ENCODE data around the gene PWWP2B.

PWWP2B gene

GRCh38 chr10:132466520-132467463 is 69.8 kb downstream of the PWWP2B start:
- ChIA-PET POLR2A (interaction anchor here (0.7 to 1.1 kb wide), 2 partner anchors 75 to 170 kb away, joined by 3 read pairs; no protein-coding TSS in a partner anchor), CTCF (no interaction called here)
- no peak for DNase-seq
- Histone ChIP-seq H3K36me3 (ENCODE audit: control insufficient read depth in 4 of 4, insufficient read depth in 4 of 4, low read length in 3 of 4) (no peaks in the 10 kb centered on the region), H3K27me3 (replicated peaks in 2 of 5; ENCODE audit: control insufficient read depth in 4 of 5, insufficient read depth in 5 of 5, low read length in 4 of 5) (no peaks in the 10 kb centered on the region), H3K4me1 (ENCODE audit: control extremely low read depth in 1 of 4, control insufficient read depth in 4 of 4, insufficient read depth in 4 of 4, low read length in 3 of 4) (peaks cover 0 to 3% (median 0%) of the 10 kb centered on the region in 4 experiments), H3K9me3 (ENCODE audit: control extremely low read depth in 1 of 5, control insufficient read depth in 4 of 5, insufficient read depth in 2 of 5, low read depth in 1 of 5, low read length in 4 of 5) (peaks cover 0 to 6% (median 2%) of the 10 kb centered on the region in 5 experiments), H3K4me3 (ENCODE audit: control insufficient read depth in 1 of 7, extremely low read depth in 1 of 7, insufficient read depth in 4 of 7, low read depth in 2 of 7, low read length in 6 of 7) (no peak overlapping the region), H3K27ac (ENCODE audit: insufficient read depth in 1 of 2, low read depth in 1 of 2, low read length in 2 of 2, poor library complexity in 1 of 2, severe bottlenecking in 2 of 2) (no peak overlapping the region)
- WGBS (ENCODE audit: insufficient coverage) = 94% methylated on average over 29 of the region's 29 CpGs

Data from common myeloid progenitor, CD34-positive (primary cell).